T-cell (primary cell): ENCODE measurements around the gene MRRF. TPM values are rescaled to one million over a fixed set of nuclear protein-coding genes. Genes with fewer than 3 reads are reported as not detected.
"Not testable (repeated sequence)": the region's sequence is repeated elsewhere in the genome, so short reads cannot be mapped to it uniquely, and the experiment has no call there.

Experiments
- ATAC-seq, 4 experiments: fragments of 200-7000 bp in 3 of 4; fragments of 150-1000 bp in 1 of 4; cut with Tn5 transposase; replicated peaks in 1 of 4; 1 replicate in 3 of 4; 2 replicates in 1 of 4; pipeline ENCODE4 v1.10.0; 2021; ENCODE audit warnings: moderate library complexity in 3 of 4, mild to moderate bottlenecking in 2 of 4, moderate number of reproducible peaks in 1 of 4
- CTCF ChIA-PET, 2 donors: fragments of 300-600 bp; sonication (Branson Sonifier 250); formaldehyde crosslinking; loops; one replicate each; lab custom pipeline; 2022; ENCODE audit warnings: antibody characterized with exemption in 2 of 2; lab: Charles Lee
- POLR2A ChIA-PET, 2 donors: fragments of 300-600 bp; sonication (Branson Sonifier 250); formaldehyde crosslinking; loops; one replicate each; lab custom pipeline; 2022; ENCODE audit warnings: antibody characterized with exemption in 2 of 2; lab: Charles Lee
- DNase-seq, 35 experiments: peaks; one replicate each; pipeline versions ENCODE4 v3.0.0 to v3.0.0-alpha.2; 2013 to 2023
- H3K27ac ChIP-seq: one replicate; pipeline ENCODE4 v1.5.1; 2013; ENCODE audit warnings: low read length
- H3K27me3 ChIP-seq, 2 experiments: replicated peaks in 1 of 2; 1 replicate in 1 of 2; 2 replicates in 1 of 2; pipeline versions ENCODE4 v1.6.1 to v1.7.0; 2013; ENCODE audit warnings: low read length in 1 of 2, mixed read lengths in 1 of 2; ENCODE audit not compliant: control insufficient read depth in 2 of 2, insufficient read depth in 2 of 2; ENCODE audit errors: extremely low read depth in 1 of 2
- H3K36me3 ChIP-seq, 2 donors: 1 replicate in 1 of 2; 2 replicates in 1 of 2; pipeline versions ENCODE4 v1.6.1 to v1.7.0; 2013; ENCODE audit warnings: low read length in 1 of 2; ENCODE audit not compliant: control insufficient read depth in 2 of 2, insufficient read depth in 1 of 2; ENCODE audit errors: extremely low read depth in 1 of 2
- H3K4me1 ChIP-seq, 2 experiments: 1 replicate in 1 of 2; 2 replicates in 1 of 2; pipeline versions ENCODE4 v1.6.1 to v1.7.0; 2013; ENCODE audit warnings: low read length in 2 of 2, mixed read lengths in 1 of 2; ENCODE audit not compliant: insufficient read depth in 2 of 2, control insufficient read depth in 1 of 2; ENCODE audit errors: extremely low read depth in 1 of 2
- H3K4me3 ChIP-seq, 2 donors: 1 replicate in 1 of 2; 2 replicates in 1 of 2; pipeline versions ENCODE4 v1.5.1 to v1.7.0; 2013; ENCODE audit warnings: mild to moderate bottlenecking in 2 of 2, low read length in 1 of 2, moderate library complexity in 1 of 2; ENCODE audit not compliant: control insufficient read depth in 1 of 2; ENCODE audit errors: extremely low read depth in 1 of 2
- H3K9me3 ChIP-seq: 2 replicates; pipeline ENCODE4 v1.7.0; 2013
- H3K27ac Mint-ChIP-seq, 2 donors: one replicate each; pipeline ENCODE4 v1.8.0; 2020 to 2021; ENCODE audit warnings: mild to moderate bottlenecking in 2 of 2, mixed read lengths in 2 of 2
- H3K27me3 Mint-ChIP-seq, 2 donors: one replicate each; pipeline ENCODE4 v1.8.0; 2021 to 2022; ENCODE audit warnings: mixed read lengths in 2 of 2
- H3K36me3 Mint-ChIP-seq: one replicate; pipeline ENCODE4 v1.8.0; 2021; ENCODE audit warnings: mixed read lengths
- H3K4me1 Mint-ChIP-seq, 3 donors: one replicate each; pipeline ENCODE4 v1.8.0; 2020 to 2022; ENCODE audit warnings: mixed read lengths in 3 of 3, mild to moderate bottlenecking in 1 of 3
- H3K4me3 Mint-ChIP-seq, 3 donors: one replicate each; pipeline ENCODE4 v1.8.0; 2020 to 2022; ENCODE audit warnings: mild to moderate bottlenecking in 3 of 3, mixed read lengths in 3 of 3, moderate library complexity in 3 of 3
- H3K9me3 Mint-ChIP-seq, 3 donors: one replicate each; pipeline ENCODE4 v1.8.0; 2020 to 2022; ENCODE audit warnings: mixed read lengths in 3 of 3
- WGBS: methylation state at CpG from one replicate; pipeline ENCODE4 v1.1.5; 2013; ENCODE audit warnings: missing lambda C conversion rate; ENCODE audit not compliant: insufficient coverage; 5-methylcytosine and 5-hydroxymethylcytosine counted together
- total RNA-seq, 35 experiments: library from RNA in 6 of 35; stranded (reverse) in 6 of 35; fragments of 120-200 nt in 1 of 35; gene quantifications; one replicate each; pipeline versions ENCODE4 v1.2.1 to v1.2.4 and lab custom pipeline; 2013 to 2026

MRRF gene
- total RNA-seq, 5 donors from 2014 or later (not counting 1 experiment from before 2014, with no cell fraction given), result 27.7 to 34.1 (median 29.1) TPM

DNA sequence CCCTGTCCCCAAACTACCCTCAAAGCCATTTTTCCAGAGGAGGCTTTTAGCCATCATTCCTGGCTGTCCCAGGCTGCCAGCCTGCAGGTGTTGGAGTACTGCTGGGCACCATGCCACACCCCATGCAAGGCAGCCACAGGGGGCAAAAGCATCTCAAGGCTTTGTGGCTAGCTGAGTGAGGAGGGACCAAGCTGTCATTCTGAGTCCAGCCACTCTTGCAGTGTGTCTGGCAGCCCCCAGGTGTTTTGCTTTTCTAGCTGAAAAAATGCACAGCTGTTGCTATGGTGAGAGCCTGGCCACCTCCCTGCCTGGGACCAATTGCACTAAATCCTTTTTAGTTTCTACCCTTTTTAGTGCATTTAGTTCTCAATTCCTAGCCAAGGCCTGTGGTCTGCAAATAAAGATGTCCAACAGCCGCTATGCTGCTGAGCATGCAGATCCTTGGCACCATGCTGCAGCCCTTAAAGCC lies 55.8 kb downstream of the MRRF start:
- H3K4me1 Mint-ChIP-seq, result no peaks in the 10 kb centered on the region
- no peaks in the 10 kb centered on the region for H3K27me3 Mint-ChIP-seq
- H3K27ac ChIP-seq, result no peak overlapping the region
- H3K4me3 ChIP-seq, result no peak overlapping the region
- DNase-seq (no peak), ATAC-seq (no peak)
- WGBS, result 82% methylated on average over 1 of the region's 1 CpG
- CTCF ChIA-PET, result no interaction called here
- no peaks in the 10 kb centered on the region for H3K4me1 ChIP-seq
- no peak overlapping the region for H3K4me3 Mint-ChIP-seq
- no peaks in the 10 kb centered on the region for H3K9me3 Mint-ChIP-seq
- POLR2A ChIA-PET, result interaction anchor here in 1 of 2 donors (0.6 kb wide), 1 partner anchor 260 kb away, joined by 7 read pairs; no protein-coding TSS in a partner anchor
- H3K36me3 ChIP-seq, result peaks cover 11 to 25% of the 10 kb centered on the region in 2 donors
- H3K27ac Mint-ChIP-seq, result no peak overlapping the region
- peaks cover 44% of the 10 kb centered on the region for H3K36me3 Mint-ChIP-seq
- H3K27me3 ChIP-seq, result no peaks in the 10 kb centered on the region
- no peaks in the 10 kb centered on the region for H3K9me3 ChIP-seq

GRCh38 chr9:122322553-122322952 lies 57.9 kb downstream of the MRRF start:
- H3K4me1 ChIP-seq, result no peaks in the 10 kb centered on the region
- CTCF ChIA-PET, result no interaction called here
- DNase-seq (no peak), ATAC-seq (no peak)
- no peak overlapping the region for H3K4me3 ChIP-seq
- no peak overlapping the region for H3K27ac Mint-ChIP-seq
- H3K9me3 ChIP-seq, result no peaks in the 10 kb centered on the region
- H3K36me3 ChIP-seq, result peaks cover 11 to 22% of the 10 kb centered on the region in 2 donors
- H3K4me1 Mint-ChIP-seq, result no peaks in the 10 kb centered on the region
- peaks cover 52% of the 10 kb centered on the region for H3K36me3 Mint-ChIP-seq
- no peak overlapping the region for H3K4me3 Mint-ChIP-seq
- no peaks in the 10 kb centered on the region for H3K27me3 ChIP-seq
- H3K9me3 Mint-ChIP-seq, result no peaks in the 10 kb centered on the region
- H3K27ac ChIP-seq, result no peak overlapping the region
- POLR2A ChIA-PET, result no interaction called here
- no peaks in the 10 kb centered on the region for H3K27me3 Mint-ChIP-seq
- 94% methylated on average over 2 of the region's 2 CpGs for WGBS

- H3K27me3 ChIP-seq, H3K27ac ChIP-seq, H3K27me3 Mint-ChIP-seq, H3K4me3 ChIP-seq, H3K9me3 Mint-ChIP-seq, DNase-seq, H3K4me3 Mint-ChIP-seq, H3K27ac Mint-ChIP-seq, H3K4me1 ChIP-seq, H3K4me1 Mint-ChIP-seq, CTCF ChIA-PET, H3K9me3 ChIP-seq, POLR2A ChIA-PET, ATAC-seq: not testable (repeated sequence)
- peaks cover 7 to 17% of the 10 kb centered on the region in 2 donors for H3K36me3 ChIP-seq
- H3K36me3 Mint-ChIP-seq, result peaks cover 55% of the 10 kb centered on the region
- no CpG with 5 or more reads among the region's 1 CpG for WGBS
Observed at GRCh38 chr9:122324665-122325064, 60.0 kb downstream of the MRRF start.

DNA sequence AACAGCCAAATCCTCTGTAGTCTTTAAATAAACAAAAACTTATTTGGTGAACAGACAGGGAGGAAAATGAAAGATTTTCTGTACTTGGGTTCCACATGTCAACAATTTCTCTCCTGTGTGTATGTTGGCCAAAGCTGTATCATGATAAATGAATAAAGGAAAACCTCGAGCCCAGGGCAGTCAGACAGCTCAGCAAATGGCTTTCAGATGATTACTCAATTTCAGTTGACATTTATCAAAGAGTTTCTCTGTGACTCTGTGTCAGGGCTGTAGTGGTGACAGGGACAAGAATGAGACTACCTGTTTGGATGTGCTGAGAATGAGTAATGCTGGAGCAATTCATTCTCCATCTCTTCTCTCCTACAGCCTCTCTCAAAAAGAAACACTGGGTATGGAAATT lies 60.4 kb downstream of the MRRF start:
- H3K36me3 ChIP-seq, result peaks cover 7 to 17% of the 10 kb centered on the region in 2 donors
- no peak for ATAC-seq
- Mint-ChIP-seq H3K9me3 (no peaks in the 10 kb centered on the region), H3K27me3 (no peaks in the 10 kb centered on the region), H3K4me1 (no peaks in the 10 kb centered on the region), H3K27ac (no peak overlapping the region), H3K36me3 (peaks cover 57% of the 10 kb centered on the region), H3K4me3 (no peak overlapping the region)
- no peaks in the 10 kb centered on the region for H3K9me3 ChIP-seq
- H3K27ac ChIP-seq, result no peak overlapping the region
- H3K4me1 ChIP-seq, result no peaks in the 10 kb centered on the region
- no peak overlapping the region for H3K4me3 ChIP-seq
- no CpG with 5 or more reads among the region's 1 CpG for WGBS
- no peaks in the 10 kb centered on the region for H3K27me3 ChIP-seq
- DNase-seq, result no peak
- ChIA-PET CTCF (interaction anchor here in 1 of 2 donors (0.7 kb wide), 1 partner anchor 307 kb away, joined by 3 read pairs; no protein-coding TSS in a partner anchor), POLR2A (no interaction called here)

- Histone ChIP-seq H3K9me3 (no peaks in the 10 kb centered on the region), H3K4me3 (no peak overlapping the region), H3K36me3 (peaks cover 3 to 17% of the 10 kb centered on the region in 2 donors), H3K27me3 (no peaks in the 10 kb centered on the region), H3K27ac (no peak overlapping the region), H3K4me1 (no peaks in the 10 kb centered on the region)
- H3K4me1 Mint-ChIP-seq, result peaks cover 0 to 8% (median 0%) of the 10 kb centered on the region in 3 donors
- no peaks in the 10 kb centered on the region for H3K27me3 Mint-ChIP-seq
- H3K9me3 Mint-ChIP-seq, result no peaks in the 10 kb centered on the region
- ATAC-seq (no peak), DNase-seq (no peak)
- H3K27ac Mint-ChIP-seq, result no peak overlapping the region
- CTCF ChIA-PET, result no interaction called here
- WGBS, result 83% methylated on average over 1 of the region's 2 CpGs
- no peak overlapping the region for H3K4me3 Mint-ChIP-seq
- POLR2A ChIA-PET, result interaction anchor here in 1 of 2 donors (0.6 kb wide), 1 partner anchor 1884 kb away, joined by 3 read pairs; no protein-coding TSS in a partner anchor
- H3K36me3 Mint-ChIP-seq, result peaks cover 57% of the 10 kb centered on the region
Observed at GRCh38 chr9:122327175-122327574, 62.5 kb downstream of the MRRF start.

GRCh38 chr9:122329597-122329996 lies 64.9 kb downstream of the MRRF start:
- Histone ChIP-seq H3K27me3 (no peaks in the 10 kb centered on the region), H3K4me1 (no peaks in the 10 kb centered on the region), H3K4me3 (no peak overlapping the region), H3K36me3 (peaks cover 0 to 3% of the 10 kb centered on the region in 2 donors), H3K27ac (no peak overlapping the region), H3K9me3 (no peaks in the 10 kb centered on the region)
- Mint-ChIP-seq H3K4me3 (no peak overlapping the region), H3K36me3 (peaks cover 33% of the 10 kb centered on the region), H3K27me3 (no peaks in the 10 kb centered on the region), H3K9me3 (no peaks in the 10 kb centered on the region), H3K27ac (no peak overlapping the region), H3K4me1 (peaks cover 0 to 8% (median 0%) of the 10 kb centered on the region in 3 donors)
- CTCF ChIA-PET, result no interaction called here
- DNase-seq, result no peak
- no peak for ATAC-seq
- POLR2A ChIA-PET, result no interaction called here
- WGBS, result 92% methylated on average over 2 of the region's 3 CpGs

DNA sequence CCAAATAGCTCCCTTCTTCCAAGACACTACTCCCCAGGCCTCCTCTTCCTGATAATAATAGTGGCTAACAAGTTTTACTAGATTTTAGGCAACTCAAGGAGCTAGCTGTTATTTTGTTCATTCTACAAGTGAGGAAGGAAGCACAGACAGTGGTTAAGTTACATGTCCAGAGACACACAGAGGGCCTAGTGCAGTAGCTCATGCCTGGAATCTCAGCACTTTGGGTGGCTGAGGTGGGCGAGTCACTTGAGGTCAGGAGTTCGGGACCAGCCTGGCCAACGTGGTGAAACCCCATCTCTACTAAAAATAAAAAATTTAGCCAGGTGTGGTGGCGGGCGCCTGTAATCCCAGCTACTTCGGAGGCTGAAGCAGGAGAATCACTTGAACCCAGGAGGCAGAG lies 65.8 kb downstream of the MRRF start:
- H3K27me3 ChIP-seq, H3K27ac ChIP-seq, H3K4me1 Mint-ChIP-seq, H3K4me3 ChIP-seq, H3K9me3 Mint-ChIP-seq, H3K9me3 ChIP-seq, CTCF ChIA-PET, H3K27me3 Mint-ChIP-seq, POLR2A ChIA-PET, ATAC-seq, H3K4me3 Mint-ChIP-seq, H3K4me1 ChIP-seq, H3K36me3 ChIP-seq, DNase-seq, H3K27ac Mint-ChIP-seq: not testable (repeated sequence)
- H3K36me3 Mint-ChIP-seq, result peaks cover 25% of the 10 kb centered on the region
- 85% methylated on average over 3 of the region's 6 CpGs for WGBS
